ENCODE results near the gene TP63. TPM values are rescaled to one million over a fixed set of nuclear protein-coding genes. Genes with fewer than 3 reads are reported as not detected.

TP63 gene
- total RNA-seq, 3 donors from 2014 or later, result 0.54 TPM; not detected in 2

DNA sequence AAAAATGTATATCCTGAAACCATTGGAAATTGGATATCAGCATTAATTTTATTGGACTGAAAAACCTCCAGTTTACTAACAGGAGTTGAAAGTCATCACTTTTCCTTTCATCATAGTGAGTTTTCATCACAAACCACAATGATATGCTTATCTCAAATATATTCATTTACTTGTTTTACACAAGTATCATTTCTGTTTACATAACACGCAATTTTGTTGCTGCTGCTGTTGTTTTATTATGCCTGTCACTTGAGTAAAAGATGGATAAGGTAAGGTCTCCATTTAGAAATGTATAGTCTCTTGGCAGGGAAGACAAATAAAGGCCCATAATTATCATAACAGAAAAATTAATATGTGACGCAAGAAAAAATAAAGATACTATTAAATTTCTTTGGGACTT is 199.2 kb downstream of the TP63 start:
- DNase-seq (no peak), ATAC-seq (no peak)
- no peaks in the 10 kb centered on the region for H3K27me3 Mint-ChIP-seq (ENCODE audit: low read depth)
- H3K36me3 Mint-ChIP-seq (ENCODE audit: insufficient read depth), result no peaks in the 10 kb centered on the region
- no peaks in the 10 kb centered on the region for H3K4me1 Mint-ChIP-seq (ENCODE audit: low read depth)
- no peak overlapping the region for H3K4me3 Mint-ChIP-seq
- H3K9me3 Mint-ChIP-seq, result no peaks in the 10 kb centered on the region

DNA sequence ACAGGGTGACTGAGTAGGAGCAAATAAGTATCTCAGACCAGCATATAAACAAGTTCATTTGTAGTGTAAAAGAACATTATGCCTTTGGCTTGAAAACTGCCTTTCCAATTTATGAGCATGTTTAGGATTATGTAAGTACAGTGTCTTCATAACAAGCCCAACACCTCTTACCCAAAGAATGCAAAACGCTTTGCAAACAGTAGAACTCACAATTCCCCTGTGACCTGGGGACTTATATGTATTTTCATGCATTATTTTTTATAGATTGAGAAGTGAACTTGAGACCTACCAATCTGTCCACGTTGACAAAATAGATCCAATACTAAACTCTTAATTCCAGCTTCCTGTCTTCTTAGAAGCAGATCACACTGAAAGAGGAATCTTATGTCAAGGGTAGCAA is 202.1 kb downstream of the TP63 start:
- H3K4me3 Mint-ChIP-seq, result no peak overlapping the region
- H3K27me3 Mint-ChIP-seq (ENCODE audit: low read depth), result no peaks in the 10 kb centered on the region
- no peaks in the 10 kb centered on the region for H3K36me3 Mint-ChIP-seq (ENCODE audit: insufficient read depth)
- ATAC-seq (no peak), DNase-seq (no peak)
- H3K9me3 Mint-ChIP-seq, result no peaks in the 10 kb centered on the region
- no peaks in the 10 kb centered on the region for H3K4me1 Mint-ChIP-seq (ENCODE audit: low read depth)

DNA sequence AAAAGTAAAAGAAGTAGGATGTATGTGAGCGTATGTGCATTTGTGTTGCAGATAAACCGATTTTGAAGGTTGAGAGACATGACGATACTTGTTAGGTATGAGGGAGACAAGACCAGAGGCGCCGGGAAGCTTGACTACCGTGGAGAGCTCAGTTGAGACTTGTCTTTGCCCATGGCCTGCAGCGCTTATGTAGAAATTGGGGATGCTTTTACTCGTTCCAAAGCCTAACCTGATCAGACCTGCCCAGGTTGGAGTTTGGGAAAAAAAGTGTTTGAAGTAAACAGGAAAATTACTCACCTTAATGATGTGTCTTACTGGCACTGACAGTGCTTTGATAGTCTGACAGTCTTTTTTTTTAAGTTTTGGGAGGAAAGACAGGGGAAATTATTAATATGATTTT is 202.8 kb downstream of the TP63 start:
- H3K9me3 Mint-ChIP-seq, result no peaks in the 10 kb centered on the region

DNA sequence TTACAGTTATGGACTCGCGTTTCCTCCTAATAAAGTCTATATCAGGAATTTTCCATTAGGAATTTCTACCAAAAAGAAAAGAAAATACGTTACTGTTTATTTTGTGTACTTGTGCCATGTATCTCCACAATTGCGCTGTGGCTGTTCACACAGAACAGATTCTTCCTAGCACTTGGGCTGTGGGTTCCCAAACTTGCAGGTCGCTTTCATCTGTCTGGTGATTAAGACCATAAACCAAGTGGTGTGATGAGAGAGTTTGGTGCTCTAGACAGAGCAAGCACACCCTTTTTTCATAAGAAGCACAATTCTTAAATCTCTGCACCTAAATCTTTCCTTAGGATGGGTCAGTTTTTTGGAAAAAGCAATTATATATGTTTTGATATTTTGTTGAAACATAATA is 203.3 kb downstream of the TP63 start:
- Mint-ChIP-seq H3K9me3 (no peaks in the 10 kb centered on the region), H3K27me3 (ENCODE audit: low read depth) (no peaks in the 10 kb centered on the region), H3K4me1 (ENCODE audit: low read depth) (no peaks in the 10 kb centered on the region), H3K36me3 (ENCODE audit: insufficient read depth) (no peaks in the 10 kb centered on the region), H3K4me3 (no peak overlapping the region)
- no peak for DNase-seq
- no peak for ATAC-seq

More for the DNA sequence above, 202.8 kb downstream of the TP63 start:
- H3K4me1 Mint-ChIP-seq (ENCODE audit: low read depth), result no peaks in the 10 kb centered on the region
- no peak overlapping the region for H3K4me3 Mint-ChIP-seq
- no peaks in the 10 kb centered on the region for H3K36me3 Mint-ChIP-seq (ENCODE audit: insufficient read depth)
- DNase-seq (no peak), ATAC-seq (no peak)
- H3K27me3 Mint-ChIP-seq (ENCODE audit: low read depth), result no peaks in the 10 kb centered on the region

DNA sequence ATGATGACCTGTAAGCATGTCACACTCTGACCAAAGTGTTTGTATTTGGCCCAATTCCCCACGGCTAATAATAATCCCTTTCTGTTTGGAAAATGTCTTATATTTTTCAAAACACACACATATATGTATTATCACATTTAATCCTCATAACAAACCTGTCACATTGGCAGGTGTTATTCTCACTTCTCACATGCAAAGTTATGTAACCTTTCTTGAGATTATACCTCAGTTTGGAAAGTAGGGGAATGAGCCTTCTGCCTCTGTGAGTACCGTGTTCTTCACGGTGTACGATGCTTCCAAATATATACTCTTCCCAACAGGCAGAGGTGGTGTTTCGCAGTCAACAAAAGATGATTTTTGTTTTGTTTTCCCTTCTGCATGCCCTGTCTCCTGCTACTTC is 205.6 kb downstream of the TP63 start:
- Mint-ChIP-seq H3K27me3 (ENCODE audit: low read depth) (peaks cover 1% of the 10 kb centered on the region), H3K9me3 (no peaks in the 10 kb centered on the region), H3K4me3 (no peak overlapping the region), H3K36me3 (ENCODE audit: insufficient read depth) (no peaks in the 10 kb centered on the region), H3K4me1 (ENCODE audit: low read depth) (peaks cover 5% of the 10 kb centered on the region)
- DNase-seq (no peak), ATAC-seq (no peak)

DNA sequence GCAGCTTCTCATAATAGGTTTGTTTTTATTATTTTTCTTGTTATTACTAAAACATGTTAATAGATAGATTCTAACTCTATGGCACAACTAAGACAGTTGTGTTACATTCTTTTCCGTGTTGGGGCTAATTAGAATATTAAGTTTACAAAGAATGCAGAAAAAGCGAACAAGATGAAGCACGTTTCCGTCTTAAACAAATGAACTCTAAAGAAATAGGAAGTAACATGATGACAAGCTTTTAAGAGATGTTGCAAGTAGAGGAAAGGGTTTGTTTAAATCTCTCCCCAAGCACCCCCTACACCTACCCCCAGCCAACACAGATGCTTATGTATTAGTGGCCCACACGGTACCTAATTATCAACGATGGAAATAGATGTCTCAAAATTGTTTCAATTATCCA is 207.1 kb downstream of the TP63 start:
- Mint-ChIP-seq H3K9me3 (no peaks in the 10 kb centered on the region), H3K4me3 (no peak overlapping the region), H3K36me3 (ENCODE audit: insufficient read depth) (no peaks in the 10 kb centered on the region), H3K4me1 (ENCODE audit: low read depth) (peaks cover 5% of the 10 kb centered on the region), H3K27me3 (ENCODE audit: low read depth) (peaks cover 1% of the 10 kb centered on the region)
- no peak for DNase-seq
- no peak for ATAC-seq

DNA sequence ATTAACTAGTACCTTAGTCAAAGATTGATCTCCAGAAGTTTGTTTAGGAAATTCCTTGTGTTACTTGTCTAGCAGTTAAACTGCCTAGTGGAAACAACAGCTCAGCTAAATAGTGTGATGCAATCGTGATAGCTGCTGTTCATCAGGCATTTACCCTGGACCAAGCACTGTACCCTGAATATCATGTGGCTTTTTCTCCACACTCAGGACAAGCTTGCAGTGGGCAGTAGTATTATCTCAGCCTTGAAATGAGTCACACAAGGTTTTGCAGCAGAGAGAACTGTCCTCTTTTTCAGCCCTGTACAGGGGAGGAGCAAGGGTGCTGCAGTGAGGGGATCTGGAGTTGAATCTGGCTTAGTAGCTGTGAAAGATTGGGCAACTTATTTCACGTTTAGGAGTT is 208.4 kb downstream of the TP63 start:
- Mint-ChIP-seq H3K4me1 (ENCODE audit: low read depth) (peaks cover 5% of the 10 kb centered on the region), H3K4me3 (no peak overlapping the region), H3K9me3 (no peaks in the 10 kb centered on the region), H3K27me3 (ENCODE audit: low read depth) (peaks cover 1% of the 10 kb centered on the region), H3K36me3 (ENCODE audit: insufficient read depth) (no peaks in the 10 kb centered on the region)
- no peak for ATAC-seq
- DNase-seq, result no peak

DNA sequence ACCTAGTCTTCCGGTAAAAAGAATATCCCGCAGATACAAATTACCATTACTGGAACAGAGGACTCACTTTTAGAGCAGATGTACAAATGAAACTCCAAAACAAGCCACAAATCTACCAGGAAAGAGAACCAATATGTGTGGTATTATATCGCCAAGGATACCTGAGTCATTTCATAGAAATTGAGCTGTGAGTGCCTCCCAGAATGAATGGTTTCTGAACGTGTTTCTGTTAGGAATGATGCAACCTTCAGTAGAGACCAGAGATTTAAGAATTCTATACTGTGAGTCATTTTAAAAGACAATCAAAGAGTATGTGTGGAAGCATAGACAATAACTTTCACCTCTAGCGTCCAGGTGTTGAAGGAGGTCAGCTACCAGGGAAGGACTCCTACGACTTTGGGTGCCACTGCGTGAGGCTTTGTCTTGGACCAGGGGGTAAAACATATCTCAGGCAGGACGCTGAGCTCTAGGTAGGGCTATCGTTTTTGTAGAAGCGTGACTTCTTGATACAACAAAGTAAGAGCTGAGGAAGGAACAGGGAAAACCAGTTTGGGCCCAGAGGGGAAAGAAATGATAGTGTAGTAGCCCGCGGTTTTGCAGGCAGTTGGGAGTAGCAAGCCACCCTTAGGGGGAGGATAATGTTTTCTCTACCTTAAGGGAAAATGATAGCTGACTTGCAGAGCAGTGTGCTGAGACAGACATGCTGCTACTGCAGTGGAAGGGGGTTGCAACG is 210.4 kb downstream of the TP63 start:
- Mint-ChIP-seq H3K4me3 (no peak overlapping the region), H3K27me3 (ENCODE audit: low read depth) (peaks cover 4% of the 10 kb centered on the region), H3K36me3 (ENCODE audit: insufficient read depth) (no peaks in the 10 kb centered on the region), H3K9me3 (no peaks in the 10 kb centered on the region), H3K4me1 (ENCODE audit: low read depth) (peaks cover 5% of the 10 kb centered on the region)
- DNase-seq (no peak), ATAC-seq (peak; percentile 77 to 78)

DNA sequence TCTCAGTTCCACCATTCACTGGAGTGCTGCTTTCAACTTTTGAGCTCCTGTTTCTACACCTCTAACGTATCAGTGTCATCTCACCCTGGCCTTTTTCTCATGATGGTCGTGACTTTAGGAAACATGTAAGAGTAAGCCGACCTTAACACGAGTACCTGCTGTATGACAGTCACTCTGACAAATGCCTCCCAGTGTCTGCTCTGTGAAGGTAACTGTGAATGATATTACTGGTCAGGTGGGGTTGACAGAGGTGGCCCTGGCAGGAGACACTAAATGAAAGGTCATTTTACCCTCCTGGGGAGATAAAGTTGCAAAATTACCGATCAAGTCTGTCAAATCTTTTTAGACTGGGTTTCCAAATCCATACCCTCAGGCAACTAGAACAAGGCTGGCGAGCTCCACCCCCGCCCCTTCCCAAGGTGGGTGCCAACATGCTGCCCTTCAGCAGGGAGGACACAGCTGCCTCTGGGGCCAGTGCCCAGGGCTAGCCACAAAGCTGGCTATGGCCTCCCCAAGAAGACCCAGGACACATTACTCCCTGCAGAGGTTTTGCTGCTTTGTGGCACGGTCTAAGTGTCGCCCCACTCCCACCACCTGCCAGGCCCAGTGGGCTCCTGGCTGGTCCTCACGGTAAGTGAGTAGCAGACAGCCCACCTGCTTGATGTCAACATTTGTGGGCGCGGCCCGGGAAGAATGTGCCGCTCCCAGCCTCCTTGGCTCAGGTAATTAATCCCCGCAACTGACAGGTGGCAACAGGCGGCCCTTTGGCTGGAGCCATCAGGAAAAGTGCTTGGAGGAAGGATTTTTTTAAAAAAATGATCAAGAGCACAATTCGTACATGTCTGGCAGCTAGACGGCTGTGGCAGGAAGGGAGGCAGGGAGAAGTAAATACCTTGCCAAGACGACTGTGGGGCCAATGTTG is 211.8 kb downstream of the TP63 start:
- Mint-ChIP-seq H3K36me3 (ENCODE audit: insufficient read depth) (no peaks in the 10 kb centered on the region), H3K4me3 (no peak overlapping the region), H3K9me3 (no peaks in the 10 kb centered on the region), H3K4me1 (ENCODE audit: low read depth) (peaks cover 5% of the 10 kb centered on the region), H3K27me3 (ENCODE audit: low read depth) (peaks cover 4% of the 10 kb centered on the region)
- ATAC-seq (no peak), DNase-seq (no peak)

DNA sequence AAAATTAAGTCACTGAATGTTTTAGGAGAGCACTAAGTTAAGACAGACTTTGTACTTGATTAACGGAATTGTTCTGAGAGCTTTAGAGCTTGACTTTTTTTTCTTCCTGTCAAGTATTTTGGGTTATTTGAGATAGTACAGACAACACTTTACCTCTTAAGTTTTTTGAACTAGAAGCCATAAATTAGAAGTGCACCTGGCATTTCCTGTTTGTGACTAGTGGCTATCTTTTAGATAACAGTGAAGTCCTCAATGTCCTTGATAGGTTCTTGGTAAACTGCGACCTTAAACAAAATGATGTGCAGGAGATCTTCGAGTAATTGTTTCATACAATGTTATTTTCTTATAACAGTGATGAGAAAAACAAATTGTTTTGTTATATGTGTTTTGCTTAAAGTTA is 213.9 kb downstream of the TP63 start:
- Mint-ChIP-seq H3K9me3 (no peaks in the 10 kb centered on the region), H3K36me3 (ENCODE audit: insufficient read depth) (no peaks in the 10 kb centered on the region), H3K4me3 (no peak overlapping the region), H3K4me1 (ENCODE audit: low read depth) (peaks cover 5% of the 10 kb centered on the region), H3K27me3 (ENCODE audit: low read depth) (peaks cover 3% of the 10 kb centered on the region)
- ATAC-seq, result no peak
- no peak for DNase-seq

DNA sequence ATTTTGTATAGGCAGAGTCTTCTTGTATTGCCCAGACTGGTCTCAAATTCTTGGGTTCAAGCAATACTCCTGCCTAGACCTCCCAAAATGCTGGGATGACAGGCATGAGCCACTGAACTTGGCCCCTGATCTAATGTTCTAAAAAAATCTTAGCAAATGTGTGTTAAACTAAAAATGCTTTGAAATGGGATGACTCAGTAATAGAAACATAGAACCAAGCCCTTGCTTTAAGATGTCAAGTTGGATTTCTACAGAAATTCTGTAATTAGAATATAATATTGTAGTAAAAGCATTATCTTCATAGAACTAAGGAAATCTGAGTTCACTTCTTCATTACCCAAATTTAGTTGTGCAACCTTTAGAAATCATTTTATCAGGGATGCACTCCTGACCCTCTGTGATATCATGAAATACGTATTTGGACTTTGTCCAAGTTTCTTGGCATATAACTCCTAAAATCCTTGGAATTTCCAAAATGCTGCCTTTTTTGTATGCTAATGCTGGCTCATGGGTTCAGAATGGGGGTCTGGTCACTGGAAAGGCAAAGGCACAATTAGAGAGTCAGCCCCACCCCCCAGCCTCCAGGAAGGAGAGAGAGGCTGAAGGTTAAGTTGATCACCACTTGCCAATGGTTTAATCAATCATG is 217.3 kb downstream of the TP63 start:
- DNase-seq (no peak), ATAC-seq (no peak)
- no peaks in the 10 kb centered on the region for H3K4me1 Mint-ChIP-seq (ENCODE audit: low read depth)
- peaks cover 3% of the 10 kb centered on the region for H3K27me3 Mint-ChIP-seq (ENCODE audit: low read depth)
- H3K36me3 Mint-ChIP-seq (ENCODE audit: insufficient read depth), result no peaks in the 10 kb centered on the region
- no peaks in the 10 kb centered on the region for H3K9me3 Mint-ChIP-seq
- no peak overlapping the region for H3K4me3 Mint-ChIP-seq

DNA sequence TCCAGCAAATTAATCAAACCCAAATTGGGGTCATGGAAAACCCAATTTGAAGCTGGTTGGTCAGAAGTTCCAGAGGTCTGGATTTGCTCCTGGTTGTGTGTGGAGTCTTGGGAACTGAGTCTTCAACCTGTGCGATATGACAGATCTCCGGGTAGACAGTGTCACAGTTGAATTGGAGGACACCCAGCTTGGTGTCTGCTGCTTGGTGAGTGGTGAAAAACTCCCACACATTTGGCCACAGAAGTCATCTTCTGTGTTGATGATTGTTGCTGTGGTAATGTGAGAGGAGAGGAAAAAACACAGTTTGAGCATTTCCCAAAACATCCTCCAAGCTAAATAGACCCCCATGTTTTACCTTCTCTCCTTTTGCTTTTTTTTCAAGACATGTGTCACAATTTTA is 218.1 kb downstream of the TP63 start:
- Mint-ChIP-seq H3K9me3 (no peaks in the 10 kb centered on the region), H3K4me1 (ENCODE audit: low read depth) (no peaks in the 10 kb centered on the region), H3K27me3 (ENCODE audit: low read depth) (peaks cover 3% of the 10 kb centered on the region), H3K4me3 (no peak overlapping the region), H3K36me3 (ENCODE audit: insufficient read depth) (no peaks in the 10 kb centered on the region)
- ATAC-seq (no peak), DNase-seq (no peak)

DNA sequence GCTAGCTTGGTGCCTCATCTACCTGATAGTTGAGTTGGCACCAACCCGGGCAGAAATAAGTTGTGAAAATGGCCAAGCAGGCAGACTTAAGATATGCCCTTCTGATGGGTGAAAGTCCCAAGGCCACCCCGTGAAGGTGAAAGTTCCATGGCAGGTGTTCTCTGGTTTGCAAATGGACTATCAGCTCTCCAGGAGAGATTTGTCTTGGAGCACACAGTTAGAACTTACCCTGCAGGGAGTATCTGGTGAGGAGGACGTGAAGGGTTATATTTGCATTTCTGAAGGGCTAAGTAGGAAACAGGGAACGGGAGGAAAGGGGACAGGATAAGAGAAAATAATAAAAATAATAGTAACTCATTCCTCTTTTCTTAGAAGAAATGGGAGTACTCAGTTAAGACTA is 220.5 kb downstream of the TP63 start:
- H3K4me3 Mint-ChIP-seq, result no peak overlapping the region

DNA sequence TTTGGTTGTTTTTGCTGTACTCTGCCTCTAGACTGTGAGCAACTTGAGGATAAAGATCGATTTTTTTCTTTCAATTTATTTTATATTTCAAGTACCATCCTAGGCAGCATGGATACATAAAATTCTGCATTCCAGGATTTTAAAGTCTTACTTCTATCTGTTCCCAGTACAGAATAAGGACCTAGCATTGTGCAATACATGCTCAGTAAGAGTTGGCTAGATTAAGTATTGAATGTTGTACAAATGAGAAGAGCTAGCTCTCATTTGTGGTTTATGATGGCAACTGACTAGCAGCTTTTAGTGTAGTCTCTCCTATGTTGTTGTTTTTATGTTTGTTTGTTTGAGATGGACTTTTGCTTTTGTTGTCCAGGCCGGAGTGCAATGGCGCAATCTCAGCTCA is 222.7 kb downstream of the TP63 start:
- Mint-ChIP-seq H3K36me3 (ENCODE audit: insufficient read depth) (no peaks in the 10 kb centered on the region), H3K4me3 (no peak overlapping the region), H3K4me1 (ENCODE audit: low read depth) (no peaks in the 10 kb centered on the region), H3K27me3 (ENCODE audit: low read depth) (peaks cover 2% of the 10 kb centered on the region), H3K9me3 (no peaks in the 10 kb centered on the region)
- ATAC-seq (no peak), DNase-seq (no peak)

More for the DNA sequence above, 220.5 kb downstream of the TP63 start:
- H3K9me3 Mint-ChIP-seq, result no peaks in the 10 kb centered on the region
- no peaks in the 10 kb centered on the region for H3K4me1 Mint-ChIP-seq (ENCODE audit: low read depth)
- ATAC-seq (no peak), DNase-seq (no peak)
- peaks cover 2% of the 10 kb centered on the region for H3K27me3 Mint-ChIP-seq (ENCODE audit: low read depth)
- H3K36me3 Mint-ChIP-seq (ENCODE audit: insufficient read depth), result no peaks in the 10 kb centered on the region

All from activated T-cell treated with anti-CD3 and anti-CD28 coated beads, Interleukin-2, amount 50 U/mL, for 4 hours (primary cell).